RWPE2 (cell line): ENCODE data around the gene NIT1.

Experiments
- ATAC-seq: fragments of 200-7000 bp; cut with Tn5 transposase; 3 replicates; pipeline ENCODE4 v1.9.1; 2021; ENCODE audit warnings: low read depth
- DNase-seq: peaks from one replicate; pipeline ENCODE4 v3.0.0-alpha.2; 2020; ENCODE audit warnings: low spot score
- H3K27ac ChIP-seq: fragments of 450-650 bp; 2 replicates; pipeline ENCODE4 v1.5.1; 2017; ENCODE audit warnings: mild to moderate bottlenecking; ENCODE audit not compliant: poor library complexity, severe bottlenecking
- H3K27me3 ChIP-seq: fragments of 250-450 bp; sonication (Bioruptor Pico); 2 replicates; pipeline ENCODE4 v1.5.1; 2021; ENCODE audit warnings: mild to moderate bottlenecking, moderate library complexity; ENCODE audit not compliant: insufficient read depth, poor library complexity, severe bottlenecking
- H3K36me3 ChIP-seq: fragments of 250-450 bp; sonication (Bioruptor Pico); 2 replicates; pipeline ENCODE4 v1.5.1; 2020; ENCODE audit warnings: low read depth, mild to moderate bottlenecking, moderate library complexity
- H3K4me1 ChIP-seq: fragments of 250-450 bp; sonication (Bioruptor Pico); 2 replicates; pipeline ENCODE4 v1.5.1; 2021; ENCODE audit warnings: mild to moderate bottlenecking, moderate library complexity; ENCODE audit not compliant: insufficient read depth, poor library complexity, severe bottlenecking
- H3K4me3 ChIP-seq: fragments of 250-450 bp; sonication (Bioruptor Pico); 2 replicates; pipeline ENCODE4 v1.5.1; 2021; ENCODE audit warnings: mild to moderate bottlenecking, moderate library complexity; ENCODE audit not compliant: severe bottlenecking
- H3K9me3 ChIP-seq: fragments of 250-450 bp; sonication (Bioruptor Pico); 2 replicates; pipeline ENCODE4 v1.5.1; 2021; ENCODE audit warnings: mild to moderate bottlenecking, moderate library complexity; ENCODE audit not compliant: severe bottlenecking
- TF ChIP-seq, protein P1 (sequence below): fragments of 450-650 bp; IDR thresholded peaks from one replicate; pipeline ENCODE4 v1.5.1; 2017; ENCODE audit warnings: mild to moderate bottlenecking, moderate library complexity; ENCODE audit not compliant: poor library complexity, severe bottlenecking

NIT1 gene

DNA sequence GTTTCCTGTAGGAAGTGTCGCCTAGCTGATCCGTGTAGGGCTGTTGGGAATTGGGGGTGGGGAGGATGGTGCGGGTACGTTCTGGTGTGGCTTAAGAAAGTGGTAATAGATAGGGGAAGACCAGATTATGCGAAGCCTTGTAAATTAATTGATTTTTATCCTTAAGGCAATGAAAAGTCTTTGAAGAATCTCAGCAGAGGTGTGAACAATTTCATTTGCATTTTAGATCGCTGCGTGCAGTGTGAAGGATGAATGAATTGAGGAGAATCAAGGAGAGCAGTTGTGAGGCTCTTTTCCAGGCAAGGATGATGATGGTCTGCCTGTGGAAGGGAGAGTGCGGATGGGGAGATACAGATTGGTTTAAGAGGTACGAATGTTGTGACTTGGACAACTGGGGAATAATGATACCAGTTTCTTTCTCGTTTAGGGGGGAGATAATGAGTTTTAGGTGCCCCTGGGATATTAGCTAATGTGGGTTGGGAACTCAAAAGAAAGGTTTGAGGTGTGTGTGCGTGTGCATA, 15.4 kb downstream of the NIT1 start:
- no peak for ATAC-seq
- TF ChIP-seq, protein P1, sequence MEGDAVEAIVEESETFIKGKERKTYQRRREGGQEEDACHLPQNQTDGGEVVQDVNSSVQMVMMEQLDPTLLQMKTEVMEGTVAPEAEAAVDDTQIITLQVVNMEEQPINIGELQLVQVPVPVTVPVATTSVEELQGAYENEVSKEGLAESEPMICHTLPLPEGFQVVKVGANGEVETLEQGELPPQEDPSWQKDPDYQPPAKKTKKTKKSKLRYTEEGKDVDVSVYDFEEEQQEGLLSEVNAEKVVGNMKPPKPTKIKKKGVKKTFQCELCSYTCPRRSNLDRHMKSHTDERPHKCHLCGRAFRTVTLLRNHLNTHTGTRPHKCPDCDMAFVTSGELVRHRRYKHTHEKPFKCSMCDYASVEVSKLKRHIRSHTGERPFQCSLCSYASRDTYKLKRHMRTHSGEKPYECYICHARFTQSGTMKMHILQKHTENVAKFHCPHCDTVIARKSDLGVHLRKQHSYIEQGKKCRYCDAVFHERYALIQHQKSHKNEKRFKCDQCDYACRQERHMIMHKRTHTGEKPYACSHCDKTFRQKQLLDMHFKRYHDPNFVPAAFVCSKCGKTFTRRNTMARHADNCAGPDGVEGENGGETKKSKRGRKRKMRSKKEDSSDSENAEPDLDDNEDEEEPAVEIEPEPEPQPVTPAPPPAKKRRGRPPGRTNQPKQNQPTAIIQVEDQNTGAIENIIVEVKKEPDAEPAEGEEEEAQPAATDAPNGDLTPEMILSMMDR = no peak
- Histone ChIP-seq H3K4me1 (peaks cover 7% of the 10 kb centered on the region), H3K4me3 (peak overlapping the region; percentile 56), H3K27ac (peak overlapping the region; percentile 88), H3K36me3 (peaks cover 26% of the 10 kb centered on the region), H3K27me3 (no peaks in the 10 kb centered on the region), H3K9me3 (no peaks in the 10 kb centered on the region)
- DNase-seq = no peak

DNA sequence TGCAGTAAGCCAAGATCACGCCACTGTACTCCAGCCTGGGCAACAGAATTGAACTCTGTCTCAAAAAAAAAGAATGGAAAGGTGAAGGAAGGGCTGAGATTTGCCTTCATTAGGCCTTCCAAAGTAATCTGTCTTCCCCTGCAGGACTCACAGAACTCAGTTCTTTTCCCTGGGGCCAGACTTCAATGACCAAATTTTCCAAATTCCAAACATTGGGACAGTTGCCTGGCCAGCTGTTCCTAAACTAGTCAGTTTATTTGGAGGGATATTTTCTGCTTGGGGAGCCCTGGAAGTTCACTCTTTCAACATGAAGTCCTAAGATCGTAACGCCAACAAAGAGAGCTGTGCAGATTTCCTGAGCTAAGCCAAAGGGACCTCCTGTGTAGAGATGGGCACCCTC, 20.0 kb downstream of the NIT1 start:
- no peaks in the 10 kb centered on the region for H3K9me3 ChIP-seq
- H3K27ac ChIP-seq = no peak overlapping the region
- ATAC-seq = no peak
- no peaks in the 10 kb centered on the region for H3K36me3 ChIP-seq
- no peak for DNase-seq
- H3K4me3 ChIP-seq = no peak overlapping the region
- peaks cover 4% of the 10 kb centered on the region for H3K4me1 ChIP-seq
- no peaks in the 10 kb centered on the region for H3K27me3 ChIP-seq
- TF ChIP-seq, protein P1 = no peak

- no peaks in the 10 kb centered on the region for H3K36me3 ChIP-seq
- DNase-seq = no peak
- H3K4me1 ChIP-seq = peaks cover 4% of the 10 kb centered on the region
- H3K27ac ChIP-seq = no peak overlapping the region
- no peak for ATAC-seq
- H3K27me3 ChIP-seq = no peaks in the 10 kb centered on the region
- TF ChIP-seq, protein P1 = no peak
- H3K9me3 ChIP-seq = no peaks in the 10 kb centered on the region
- H3K4me3 ChIP-seq = no peak overlapping the region
Observed at GRCh38 chr1:161138431-161138830, 20.5 kb downstream of the NIT1 start.

GRCh38 chr1:161139766-161140165, 21.9 kb downstream of the NIT1 start:
- Histone ChIP-seq H3K36me3 (no peaks in the 10 kb centered on the region), H3K27ac (no peak overlapping the region), H3K27me3 (no peaks in the 10 kb centered on the region), H3K4me3 (no peak overlapping the region), H3K4me1 (no peaks in the 10 kb centered on the region), H3K9me3 (no peaks in the 10 kb centered on the region)
- DNase-seq (no peak), ATAC-seq (peak; percentile 58; the same call in 2 of the 3 replicates)
- TF ChIP-seq, protein P1 = peak; percentile 77

GRCh38 chr1:161140755-161141400, 23.0 kb downstream of the NIT1 start:
- TF ChIP-seq, protein P1 = no peak
- Histone ChIP-seq H3K9me3 (no peaks in the 10 kb centered on the region), H3K27ac (no peak overlapping the region), H3K27me3 (no peaks in the 10 kb centered on the region), H3K4me3 (no peak overlapping the region), H3K4me1 (no peaks in the 10 kb centered on the region), H3K36me3 (no peaks in the 10 kb centered on the region)
- no peak for ATAC-seq
- DNase-seq = no peak
